PC-9 (cell line): Measurements from ENCODE around the gene IHH.

Experiments
- EZH2 ChIP-seq: fragments of 200-600 bp; sonication (generic); IDR thresholded peaks from 2 replicates; pipeline ENCODE4 v1.8.0; 2017; ENCODE audit warnings: antibody characterized with exemption, low read depth
- TF ChIP-seq, protein P1 (sequence below): fragments of 200-600 bp; sonication (generic); conservative IDR thresholded peaks from 2 replicates; pipeline ENCODE4 v1.6.1; 2017; ENCODE audit warnings: mixed run types, antibody characterized with exemption, mild to moderate bottlenecking, moderate library complexity

- TF ChIP-seq EZH2 = no peak
- TF ChIP-seq, protein P1, sequence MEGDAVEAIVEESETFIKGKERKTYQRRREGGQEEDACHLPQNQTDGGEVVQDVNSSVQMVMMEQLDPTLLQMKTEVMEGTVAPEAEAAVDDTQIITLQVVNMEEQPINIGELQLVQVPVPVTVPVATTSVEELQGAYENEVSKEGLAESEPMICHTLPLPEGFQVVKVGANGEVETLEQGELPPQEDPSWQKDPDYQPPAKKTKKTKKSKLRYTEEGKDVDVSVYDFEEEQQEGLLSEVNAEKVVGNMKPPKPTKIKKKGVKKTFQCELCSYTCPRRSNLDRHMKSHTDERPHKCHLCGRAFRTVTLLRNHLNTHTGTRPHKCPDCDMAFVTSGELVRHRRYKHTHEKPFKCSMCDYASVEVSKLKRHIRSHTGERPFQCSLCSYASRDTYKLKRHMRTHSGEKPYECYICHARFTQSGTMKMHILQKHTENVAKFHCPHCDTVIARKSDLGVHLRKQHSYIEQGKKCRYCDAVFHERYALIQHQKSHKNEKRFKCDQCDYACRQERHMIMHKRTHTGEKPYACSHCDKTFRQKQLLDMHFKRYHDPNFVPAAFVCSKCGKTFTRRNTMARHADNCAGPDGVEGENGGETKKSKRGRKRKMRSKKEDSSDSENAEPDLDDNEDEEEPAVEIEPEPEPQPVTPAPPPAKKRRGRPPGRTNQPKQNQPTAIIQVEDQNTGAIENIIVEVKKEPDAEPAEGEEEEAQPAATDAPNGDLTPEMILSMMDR = no peak
Observed at GRCh38 chr2:219060821-219061791, at the start of gene IHH.
